Measurements from ENCODE around the gene RANBP1. TPM values are rescaled to one million over a fixed set of nuclear protein-coding genes. Genes with fewer than 3 reads are reported as not detected.

The RANBP1 gene
- total and polyA plus RNA-seq, 2 donors (not counting 1 experiment from before 2014, with no cell fraction given): 67.0 to 77.6 TPM

GRCh38 chr22:20174785-20175596, 59.1 kb downstream of the RANBP1 start:
- Mint-ChIP-seq H3K4me3 (no peak overlapping the region), H3K27me3 (peaks cover 3% of the 10 kb centered on the region), H3K4me1 (no peaks in the 10 kb centered on the region), H3K27ac (no peak overlapping the region), H3K9me3 (ENCODE audit: insufficient read depth) (no peaks in the 10 kb centered on the region)
- no peak overlapping the region for H3K9ac ChIP-seq (ENCODE audit: low read length)
- intact Hi-C loops (cut with micrococcal nuclease): no loop called here
- TF ChIP-seq EZH2 (IDR thresholded peaks at IDR 0.05; ENCODE audit: borderline replicate concordance, insufficient read depth, low read depth, low read length, poor library complexity, severe bottlenecking): no peak
- no peak for TF ChIP-seq CTCF (IDR thresholded peaks at IDR 0.05)
- DNase-seq (no peak), ATAC-seq (ENCODE audit: low read depth) (no peak)
- CTCF ChIA-PET: no interaction called here
- 87% methylated on average over 16 of the region's 19 CpGs for WGBS (ENCODE audit: insufficient coverage)
- no peak overlapping the region for H3K27ac ChIP-seq (ENCODE audit: low read length in 2 of 2)
- H2AFZ ChIP-seq (ENCODE audit: insufficient read depth, low read depth, low read length, poor library complexity, severe bottlenecking): no peak overlapping the region
- no peaks in the 10 kb centered on the region for H3K36me3 ChIP-seq (replicated peaks in 1 of 2; ENCODE audit: control extremely low read depth in 1 of 2, control insufficient read depth in 1 of 2, extremely low read depth in 1 of 2, insufficient read depth in 2 of 2, low read length in 1 of 2)
- POLR2A ChIA-PET: no interaction called here
- H3K9me3 ChIP-seq (ENCODE audit: control extremely low read depth in 1 of 3, control insufficient read depth in 2 of 3, insufficient read depth in 1 of 3, low read length in 2 of 3): no peaks in the 10 kb centered on the region
- H3K4me2 ChIP-seq (replicated peaks; ENCODE audit: low read depth, low read length, poor library complexity, severe bottlenecking): no peak overlapping the region
- no peaks in the 10 kb centered on the region for H3K27me3 ChIP-seq (replicated peaks in 1 of 4; ENCODE audit: control extremely low read depth in 1 of 4, control insufficient read depth in 3 of 4, insufficient read depth in 4 of 4, low read length in 3 of 4)
- no peaks in the 10 kb centered on the region for H4K20me1 ChIP-seq (ENCODE audit: control insufficient read depth, insufficient read depth, low read length, poor library complexity, severe bottlenecking)
- no peak overlapping the region for H3K4me3 ChIP-seq (ENCODE audit: control extremely low read depth in 1 of 5, extremely low read depth in 1 of 5, insufficient read depth in 1 of 5, low read depth in 2 of 5, low read length in 4 of 5)
- no peaks in the 10 kb centered on the region for H3K79me2 ChIP-seq (ENCODE audit: control insufficient read depth, insufficient read depth, low read length)
- no peaks in the 10 kb centered on the region for H3K4me1 ChIP-seq (ENCODE audit: control insufficient read depth in 2 of 2, insufficient read depth in 2 of 2, low read length in 2 of 2)

- H3K4me1 ChIP-seq (ENCODE audit: control insufficient read depth in 2 of 2, insufficient read depth in 2 of 2, low read length in 2 of 2): no peaks in the 10 kb centered on the region
- intact Hi-C loops (cut with micrococcal nuclease): no loop called here
- POLR2A ChIA-PET: no interaction called here
- no peak for DNase-seq
- Mint-ChIP-seq H3K4me3 (no peak overlapping the region), H3K4me1 (no peaks in the 10 kb centered on the region), H3K27ac (no peak overlapping the region), H3K27me3 (no peaks in the 10 kb centered on the region), H3K9me3 (ENCODE audit: insufficient read depth) (no peaks in the 10 kb centered on the region)
- H3K27ac ChIP-seq (ENCODE audit: low read length in 2 of 2): no peak overlapping the region
- no peaks in the 10 kb centered on the region for H3K79me2 ChIP-seq (ENCODE audit: control insufficient read depth, insufficient read depth, low read length)
- no peak overlapping the region for H3K9ac ChIP-seq (ENCODE audit: low read length)
- no peak for ATAC-seq (ENCODE audit: low read depth)
- 81% methylated on average over 11 of the region's 12 CpGs for WGBS (ENCODE audit: insufficient coverage)
- CTCF ChIA-PET: no interaction called here
- TF ChIP-seq CTCF (IDR thresholded peaks at IDR 0.05): no peak
- TF ChIP-seq EZH2 (IDR thresholded peaks at IDR 0.05; ENCODE audit: borderline replicate concordance, insufficient read depth, low read depth, low read length, poor library complexity, severe bottlenecking): no peak
- H3K27me3 ChIP-seq (replicated peaks in 1 of 4; ENCODE audit: control extremely low read depth in 1 of 4, control insufficient read depth in 3 of 4, insufficient read depth in 4 of 4, low read length in 3 of 4): no peaks in the 10 kb centered on the region
- no peak overlapping the region for H3K4me2 ChIP-seq (replicated peaks; ENCODE audit: low read depth, low read length, poor library complexity, severe bottlenecking)
- H4K20me1 ChIP-seq (ENCODE audit: control insufficient read depth, insufficient read depth, low read length, poor library complexity, severe bottlenecking): no peaks in the 10 kb centered on the region
- no peak overlapping the region for H2AFZ ChIP-seq (ENCODE audit: insufficient read depth, low read depth, low read length, poor library complexity, severe bottlenecking)
- H3K4me3 ChIP-seq (ENCODE audit: control extremely low read depth in 1 of 5, extremely low read depth in 1 of 5, insufficient read depth in 1 of 5, low read depth in 2 of 5, low read length in 4 of 5): no peak overlapping the region
- no peaks in the 10 kb centered on the region for H3K9me3 ChIP-seq (ENCODE audit: control extremely low read depth in 1 of 3, control insufficient read depth in 2 of 3, insufficient read depth in 1 of 3, low read length in 2 of 3)
- no peaks in the 10 kb centered on the region for H3K36me3 ChIP-seq (replicated peaks in 1 of 2; ENCODE audit: control extremely low read depth in 1 of 2, control insufficient read depth in 1 of 2, extremely low read depth in 1 of 2, insufficient read depth in 2 of 2, low read length in 1 of 2)
These were observed 59.6 kb downstream of the RANBP1 start for GRCh38 chr22:20175597-20175900.
